HCT116 (cell line): Measurements from ENCODE around the gene ZMYM2. TPM values are rescaled to one million over a fixed set of nuclear protein-coding genes. Genes with fewer than 3 reads are reported as not detected.

Experiments
- ATAC-seq: fragments of 200-7000 bp; cut with Tn5 transposase; 2 replicates; pipeline ENCODE4 v1.9.1; 2020; ENCODE audit warnings: mild to moderate bottlenecking, moderate library complexity
- BruUV-seq: library from RNA; stranded (reverse); fragments of 400-500 nt; replicated peaks from 2 replicates; lab custom pipeline; 2021; lab: Mats Ljungman, UMichigan
- CTCF ChIA-PET: fragments of 300-600 bp; sonication (Branson Sonifier 250); formaldehyde crosslinking; loops from one replicate; lab custom pipeline; 2021; ENCODE audit warnings: antibody characterized with exemption; lab: Charles Lee
- POLR2A ChIA-PET: fragments of 300-600, 350-600 bp; sonication (Branson Sonifier 250); formaldehyde crosslinking; loops from one replicate; lab custom pipeline; 2021; ENCODE audit warnings: antibody characterized with exemption; lab: Charles Lee
- RAD21 ChIA-PET, 2 experiments: fragments of 300-600 bp; sonication (Branson Sonifier 250); formaldehyde crosslinking; loops; one replicate each; lab custom pipeline; 2023; ENCODE audit warnings: low total read pairs in 2 of 2; ENCODE audit not compliant: uncharacterized antibody in 2 of 2, unreplicated experiment in 2 of 2, low non-redundant PET in 1 of 2; lab: Charles Lee
- DNase-seq: peaks from one replicate; pipeline ENCODE4 v3.0.0-alpha.2; 2010; ENCODE audit warnings: low read depth, low spot score
- H2AFZ ChIP-seq: fragments of 200-600 bp; shearing (Covaris generic), sonication (generic); 2 replicates; pipeline ENCODE4 v1.6.1; 2017; ENCODE audit warnings: low read depth, mixed run types, mixed read lengths, antibody characterized with exemption, low read length; ENCODE audit not compliant: poor library complexity, severe bottlenecking
- H3K27ac ChIP-seq: 2 replicates; pipeline ENCODE4 v1.5.1; 2012; ENCODE audit warnings: low read depth, low read length
- H3K27me3 ChIP-seq: fragments of 200-600 bp; sonication (generic); 2 replicates; pipeline ENCODE4 v1.6.1; 2016; ENCODE audit warnings: mixed run types, low read length, mixed read lengths; ENCODE audit not compliant: insufficient read depth
- H3K36me3 ChIP-seq, 2 experiments: fragments of 200-500 bp in 1 of 2; fragments of 200-600 bp in 1 of 2; sonication (Bioruptor generic) in 1 of 2; sonication (generic) in 1 of 2; 2 replicates each; pipeline versions ENCODE4 v1.5.1 to v1.6.1; 2014 to 2016; ENCODE audit warnings: low read length in 2 of 2, inconsistent platforms in 1 of 2, mixed read lengths in 1 of 2, mixed run types in 1 of 2; ENCODE audit not compliant: insufficient read depth in 2 of 2, control insufficient read depth in 1 of 2
- H3K4me1 ChIP-seq, 2 experiments: fragments of 200-600 bp in 1 of 2; sonication (generic) in 1 of 2; 2 replicates each; pipeline versions ENCODE4 v1.5.1 to v1.6.1; 2012 to 2017; ENCODE audit warnings: low read length in 2 of 2, inconsistent platforms in 1 of 2, mild to moderate bottlenecking in 1 of 2, mixed read lengths in 1 of 2, mixed run types in 1 of 2, moderate library complexity in 1 of 2; ENCODE audit not compliant: insufficient read depth in 2 of 2, control insufficient read depth in 1 of 2
- H3K4me2 ChIP-seq: fragments of 200-600 bp; sonication (generic); 2 replicates; pipeline ENCODE4 v1.6.1; 2017; ENCODE audit warnings: mixed run types, low read length, mixed read lengths
- H3K4me3 ChIP-seq, 2 experiments: fragments of 200-600 bp in 1 of 2; sonication (generic) in 1 of 2; replicated peaks in 1 of 2; 2 replicates each; pipeline ENCODE4 v1.5.1; 2011 to 2016; ENCODE audit warnings: low read length in 2 of 2, control low read depth in 1 of 2, low read depth in 1 of 2, mild to moderate bottlenecking in 1 of 2, mixed read lengths in 1 of 2, mixed run types in 1 of 2
- H3K79me2 ChIP-seq: fragments of 200-600 bp; sonication (generic); 2 replicates; pipeline ENCODE4 v1.6.1; 2017; ENCODE audit warnings: mild to moderate bottlenecking, mixed run types, low read length, moderate library complexity, mixed read lengths; ENCODE audit not compliant: insufficient read depth
- H3K9ac ChIP-seq: fragments of 200-600 bp; sonication (generic); 2 replicates; pipeline ENCODE4 v1.6.1; 2016; ENCODE audit warnings: low read length, mixed read lengths
- H3K9me2 ChIP-seq: fragments of 200-600 bp; sonication (generic), shearing (Covaris generic); 2 replicates; pipeline ENCODE4 v1.6.1; 2017; ENCODE audit warnings: mixed run types, mild to moderate bottlenecking, moderate library complexity; ENCODE audit not compliant: insufficient read depth
- H3K9me3 ChIP-seq, 2 experiments: fragments of 200-500 bp in 1 of 2; fragments of 200-600 bp in 1 of 2; sonication (Bioruptor generic) in 1 of 2; sonication (generic) in 1 of 2; 2 replicates each; pipeline ENCODE4 v1.6.1; 2014 to 2017; ENCODE audit warnings: low read length in 2 of 2, mixed read lengths in 2 of 2, inconsistent platforms in 1 of 2, low read depth in 1 of 2, mild to moderate bottlenecking in 1 of 2, mixed run types in 1 of 2, moderate library complexity in 1 of 2; ENCODE audit not compliant: control insufficient read depth in 1 of 2, insufficient read depth in 1 of 2
- H4K20me1 ChIP-seq: fragments of 200-600 bp; sonication (generic), shearing (Covaris generic); 2 replicates; pipeline ENCODE4 v1.6.1; 2017; ENCODE audit warnings: mixed run types, mild to moderate bottlenecking, moderate library complexity; ENCODE audit not compliant: insufficient read depth
- ATF3 ChIP-seq: IDR thresholded peaks from 2 replicates; pipeline ENCODE4 v1.6.1; 2012
- CBX3 ChIP-seq: IDR thresholded peaks from 2 replicates; pipeline ENCODE4 v1.6.1; 2012; ENCODE audit warnings: low read depth
- EGR1 ChIP-seq: IDR thresholded peaks from 2 replicates; pipeline ENCODE4 v1.6.1; 2012; ENCODE audit warnings: low read depth
- ELF1 ChIP-seq: IDR thresholded peaks from 2 replicates; pipeline ENCODE4 v1.6.1; 2012; ENCODE audit warnings: low read depth, borderline replicate concordance
- EZH2 ChIP-seq: fragments of 200-600 bp; sonication (generic); IDR thresholded peaks from 2 replicates; pipeline ENCODE4 v1.6.1; 2017; ENCODE audit warnings: antibody characterized with exemption, mixed run types
- EZH2phosphoT487 ChIP-seq: fragments of 200-600 bp; IDR thresholded peaks from 2 replicates; pipeline ENCODE4 v1.6.1; 2018; ENCODE audit warnings: antibody characterized with exemption, borderline replicate concordance
- FOSL1 ChIP-seq: IDR thresholded peaks from 2 replicates; pipeline ENCODE4 v1.6.1; 2012; ENCODE audit warnings: low read depth
- MAX ChIP-seq: IDR thresholded peaks from 2 replicates; pipeline ENCODE4 v1.6.1; 2012
- POLR2A ChIP-seq: IDR thresholded peaks from 2 replicates; pipeline ENCODE4 v1.7.0; 2011; ENCODE audit warnings: borderline replicate concordance; ENCODE audit not compliant: insufficient read depth, insufficient read length; ENCODE audit errors: extremely low read depth
- POLR2AphosphoS5 ChIP-seq: IDR thresholded peaks from 2 replicates; pipeline ENCODE4 v1.6.1; 2011; ENCODE audit warnings: mild to moderate bottlenecking, low read depth, low read length, moderate library complexity
- REST ChIP-seq: IDR thresholded peaks from 2 replicates; pipeline ENCODE4 v1.6.1; 2012; ENCODE audit warnings: low read depth
- SIN3A ChIP-seq: IDR thresholded peaks from 2 replicates; pipeline ENCODE4 v1.6.1; 2012; ENCODE audit warnings: low read depth
- YY1 ChIP-seq: IDR thresholded peaks from 2 replicates; pipeline ENCODE4 v1.6.1; 2011; ENCODE audit warnings: low read length, low read depth, moderate library complexity, mild to moderate bottlenecking; ENCODE audit not compliant: insufficient replicate concordance; ENCODE audit errors: extremely low read depth
- ZBTB33 ChIP-seq: IDR thresholded peaks from 2 replicates; pipeline ENCODE4 v1.6.1; 2011; ENCODE audit warnings: mild to moderate bottlenecking, low read length, moderate library complexity; ENCODE audit not compliant: insufficient replicate concordance; ENCODE audit errors: extremely low read depth
- ZNF274 ChIP-seq: fragments of 200-500 bp; sonication (Bioruptor generic); IDR thresholded peaks from 2 replicates; pipeline ENCODE4 v1.6.1; 2014; ENCODE audit warnings: mild to moderate bottlenecking, low read depth, low read length, inconsistent platforms
- intact Hi-C: fragments of 100-400 bp; cut with micrococcal nuclease; formaldehyde crosslinking; loops from 2 replicates; pipeline ENCODE4 v1.10.0; 2022
- total RNA-seq: library from RNA; stranded (reverse); gene quantifications from one replicate; pipeline ENCODE4 v1.2.1, GENCODE V29; 2021; ENCODE audit not compliant: unreplicated experiment

The ZMYM2 gene
- total RNA-seq, 1 experiment from 2014 or later, result 53.0 TPM

GRCh38 chr13:20024702-20025101, 66.2 kb downstream of the ZMYM2 start:
- Histone ChIP-seq H2AFZ (no peak overlapping the region), H4K20me1 (0 out of 2 replicates have a peak, but pooled peaks cover 3% of the 10 kb centered on the region), H3K36me3 (peaks cover 0 to 24% of the 10 kb centered on the region in 2 experiments; a peak in 2 of 4 replicates), H3K9ac (no peak overlapping the region), H3K9me2 (no peaks in the 10 kb centered on the region), H3K27ac (no peak overlapping the region), H3K9me3 (no peaks in the 10 kb centered on the region), H3K4me3 (no peak overlapping the region), H3K4me2 (no peak overlapping the region), H3K4me1 (peaks cover 3 to 20% of the 10 kb centered on the region in 2 experiments; a peak in 3 of 4 replicates), H3K79me2 (0 out of 2 replicates have a peak, but pooled peaks cover 8% of the 10 kb centered on the region), H3K27me3 (no peaks in the 10 kb centered on the region)
- DNase-seq, result no peak
- RAD21 ChIA-PET, result no interaction called here
- no peak for TF ChIP-seq CBX3
- TF ChIP-seq YY1, result no peak
- no peak for TF ChIP-seq EGR1
- CTCF ChIA-PET, result no interaction called here
- POLR2A ChIA-PET, result no interaction called here
- ATAC-seq, result no peak
- intact Hi-C loops, result no loop called here
- BruUV-seq, result no TSS peak

DNA sequence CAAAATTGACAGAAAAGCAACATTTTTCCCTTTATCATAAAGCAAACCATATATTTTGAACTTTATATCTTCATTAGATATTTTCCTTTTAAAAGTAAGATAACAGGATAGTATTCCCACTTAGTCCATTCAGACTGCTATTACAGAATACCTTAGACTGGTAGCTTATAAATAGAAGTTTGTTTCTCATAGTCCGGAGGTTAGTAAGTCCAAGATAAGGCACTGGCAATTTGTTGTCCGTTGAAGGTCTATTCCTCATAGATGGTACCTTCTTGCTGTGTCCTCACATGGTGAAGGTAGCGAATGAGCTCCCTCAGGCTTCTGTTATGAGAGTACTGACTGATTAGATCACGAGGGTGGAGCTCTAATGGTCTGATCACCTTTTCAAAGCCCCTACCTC, 70.4 kb downstream of the ZMYM2 start:
- no TSS peak for BruUV-seq
- Histone ChIP-seq H3K4me1 (no peaks in the 10 kb centered on the region), H3K79me2 (no peaks in the 10 kb centered on the region), H3K36me3 (peaks cover 7 to 27% of the 10 kb centered on the region in 2 experiments; a peak in 2 of 4 replicates), H3K27ac (no peak overlapping the region), H4K20me1 (0 out of 2 replicates have a peak, but pooled peaks cover 3% of the 10 kb centered on the region), H3K9ac (no peak overlapping the region), H3K27me3 (no peaks in the 10 kb centered on the region), H3K9me3 (no peaks in the 10 kb centered on the region), H3K4me3 (no peak overlapping the region), H3K9me2 (no peaks in the 10 kb centered on the region), H3K4me2 (no peak overlapping the region), H2AFZ (no peak overlapping the region)
- ChIA-PET CTCF (no interaction called here), POLR2A (no interaction called here), RAD21 (no interaction called here)
- no peak for DNase-seq
- intact Hi-C loops, result no loop called here
- ATAC-seq, result no peak
- TF ChIP-seq FOSL1 (no peak), MAX (no peak), CBX3 (no peak), YY1 (no peak), EZH2 (no peak), ZBTB33 (no peak), EZH2phosphoT487 (no peak), SIN3A (no peak), REST (no peak), POLR2A (no peak), POLR2AphosphoS5 (no peak), ZNF274 (no peak), ATF3 (no peak), ELF1 (no peak)
